HG03045 (cell line): Measurements from ENCODE around the gene JPH3.
"Not testable (repeated sequence)": the region's sequence is repeated elsewhere in the genome, so short reads cannot be mapped to it uniquely, and the experiment has no call there.

Experiments used
- ATAC-seq: cut with Tn5 transposase; IDR thresholded peaks from one replicate; pipeline ENCODE4 v1.9.1; 2021; ENCODE audit warnings: mild to moderate bottlenecking, moderate library complexity; ENCODE audit not compliant: unreplicated experiment

Gene JPH3

GRCh38 chr16:87677830-87678229 lies 75.5 kb downstream of the JPH3 start:
- ATAC-seq, result no peak

GRCh38 chr16:87678618-87679017 lies 76.3 kb downstream of the JPH3 start:
- ATAC-seq, result no peak

DNA sequence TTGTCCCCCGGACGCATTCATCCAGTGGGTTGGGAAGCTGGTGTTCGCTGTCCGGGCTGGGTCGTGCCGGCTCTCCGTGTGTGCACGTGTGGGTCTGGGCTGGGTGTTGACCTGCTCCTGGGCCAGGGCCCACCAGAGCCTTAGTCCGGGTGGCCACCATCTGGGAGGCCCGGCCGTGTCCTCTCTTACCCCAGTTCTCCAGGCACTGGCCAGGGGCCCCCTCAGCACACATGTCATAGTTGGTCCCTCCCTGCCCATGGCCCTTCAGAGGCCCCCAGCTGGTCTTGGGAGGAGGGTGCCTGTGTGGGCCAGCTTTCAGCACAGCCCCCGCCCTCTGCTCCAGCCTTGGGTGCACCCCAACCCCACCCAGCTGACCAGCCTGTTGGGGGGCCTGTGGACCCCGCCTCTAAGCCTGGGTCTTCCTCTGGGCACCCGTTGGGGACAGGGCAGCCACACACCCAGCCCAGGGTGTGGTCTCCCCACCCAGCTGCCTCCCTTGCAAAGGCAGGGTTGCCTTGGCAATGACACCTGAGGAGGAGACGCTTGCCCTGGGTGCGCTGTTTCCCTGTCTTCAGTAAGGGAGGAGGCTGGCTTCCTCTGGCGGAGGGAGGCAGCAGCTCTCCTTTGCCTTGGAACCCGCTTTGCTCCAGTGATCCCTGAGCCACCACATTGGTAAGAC lies 77.4 kb downstream of the JPH3 start:
- no peak for ATAC-seq

GRCh38 chr16:87680272-87680644 lies 78.0 kb downstream of the JPH3 start:
- ATAC-seq, result no peak

DNA sequence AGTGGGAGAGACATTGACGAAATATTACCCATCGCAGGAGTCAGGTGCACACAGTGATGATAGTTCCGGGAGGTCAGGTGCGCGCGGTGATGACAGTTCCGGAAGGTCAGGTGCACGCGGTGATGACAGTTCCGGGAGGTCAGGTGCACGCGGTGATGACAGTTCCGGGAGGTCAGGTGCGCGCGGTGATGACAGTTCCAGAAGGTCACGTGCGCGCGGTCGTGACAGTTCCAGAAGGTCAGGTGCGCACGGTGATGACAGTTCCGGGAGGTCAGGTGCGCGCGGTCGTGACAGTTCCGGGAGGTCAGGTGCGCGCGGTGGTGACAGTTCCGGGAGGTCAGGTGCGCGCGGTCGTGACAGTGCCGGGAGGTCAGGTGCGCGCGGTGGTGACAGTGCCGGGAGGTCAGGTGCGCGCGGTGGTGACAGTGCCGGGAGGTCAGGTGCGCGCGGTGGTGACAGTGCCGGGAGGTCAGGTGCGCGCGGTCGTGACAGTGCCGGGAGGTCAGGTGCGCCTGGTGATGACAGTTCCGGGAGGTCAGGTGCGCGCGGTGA lies 78.8 kb downstream of the JPH3 start:
- not testable (repeated sequence) for ATAC-seq

GRCh38 chr16:87681981-87682570 lies 79.8 kb downstream of the JPH3 start:
- ATAC-seq, result no peak

- ATAC-seq, result no peak
These were observed 80.6 kb downstream of the JPH3 start for GRCh38 chr16:87682852-87683399.

DNA sequence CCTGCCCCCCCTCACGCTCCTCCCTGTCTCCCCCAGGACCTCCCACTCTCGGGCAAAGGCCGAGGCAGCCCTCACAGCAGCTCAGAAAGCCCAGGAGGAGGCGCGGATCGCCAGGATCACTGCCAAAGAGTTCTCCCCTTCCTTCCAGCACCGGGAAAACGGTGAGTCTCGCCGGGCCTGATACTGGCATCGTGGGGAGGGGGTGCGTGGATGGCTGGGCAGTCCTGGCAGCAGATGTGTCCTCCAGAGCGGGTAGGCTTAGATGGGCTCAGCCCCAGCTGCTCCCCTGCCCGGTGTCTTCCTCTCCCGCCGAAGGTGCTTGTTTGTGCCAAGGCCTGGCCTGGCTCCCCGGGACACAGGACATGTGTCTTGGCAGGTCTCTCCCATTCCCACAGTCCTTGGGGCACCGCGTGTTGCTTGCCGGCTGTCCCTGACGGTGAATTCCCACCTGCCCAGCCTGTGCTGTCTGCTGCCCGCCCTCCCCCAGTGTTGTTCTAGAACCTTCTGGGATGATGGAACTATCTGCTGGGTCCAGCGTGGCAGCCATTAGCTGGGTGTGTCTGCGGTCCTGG lies 81.9 kb downstream of the JPH3 start:
- ATAC-seq, result no peak

GRCh38 chr16:87684711-87685404 lies 82.5 kb downstream of the JPH3 start:
- ATAC-seq, result no peak

DNA sequence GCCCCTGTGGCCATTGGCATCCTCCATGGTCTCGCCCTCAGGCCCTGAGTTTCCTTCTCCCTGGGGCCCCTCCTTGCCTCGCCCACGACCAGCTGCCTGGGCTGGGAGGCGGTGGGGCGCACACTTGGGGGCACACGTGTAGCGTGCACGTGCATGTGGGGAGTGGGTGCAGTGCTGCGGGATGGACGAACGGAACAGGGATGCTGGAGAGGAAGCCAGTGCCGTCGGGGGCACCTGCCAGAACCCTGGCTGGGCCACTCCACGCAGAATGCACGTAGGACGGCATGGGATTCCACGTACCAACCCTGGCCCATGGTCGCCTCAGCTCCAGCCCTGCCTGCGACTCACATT lies 83.1 kb downstream of the JPH3 start:
- ATAC-seq, result no peak

- no peak for ATAC-seq
These were observed 83.5 kb downstream of the JPH3 start for GRCh38 chr16:87685766-87686165.

- no peak for ATAC-seq
These were observed 84.4 kb downstream of the JPH3 start for GRCh38 chr16:87686697-87687096.

DNA sequence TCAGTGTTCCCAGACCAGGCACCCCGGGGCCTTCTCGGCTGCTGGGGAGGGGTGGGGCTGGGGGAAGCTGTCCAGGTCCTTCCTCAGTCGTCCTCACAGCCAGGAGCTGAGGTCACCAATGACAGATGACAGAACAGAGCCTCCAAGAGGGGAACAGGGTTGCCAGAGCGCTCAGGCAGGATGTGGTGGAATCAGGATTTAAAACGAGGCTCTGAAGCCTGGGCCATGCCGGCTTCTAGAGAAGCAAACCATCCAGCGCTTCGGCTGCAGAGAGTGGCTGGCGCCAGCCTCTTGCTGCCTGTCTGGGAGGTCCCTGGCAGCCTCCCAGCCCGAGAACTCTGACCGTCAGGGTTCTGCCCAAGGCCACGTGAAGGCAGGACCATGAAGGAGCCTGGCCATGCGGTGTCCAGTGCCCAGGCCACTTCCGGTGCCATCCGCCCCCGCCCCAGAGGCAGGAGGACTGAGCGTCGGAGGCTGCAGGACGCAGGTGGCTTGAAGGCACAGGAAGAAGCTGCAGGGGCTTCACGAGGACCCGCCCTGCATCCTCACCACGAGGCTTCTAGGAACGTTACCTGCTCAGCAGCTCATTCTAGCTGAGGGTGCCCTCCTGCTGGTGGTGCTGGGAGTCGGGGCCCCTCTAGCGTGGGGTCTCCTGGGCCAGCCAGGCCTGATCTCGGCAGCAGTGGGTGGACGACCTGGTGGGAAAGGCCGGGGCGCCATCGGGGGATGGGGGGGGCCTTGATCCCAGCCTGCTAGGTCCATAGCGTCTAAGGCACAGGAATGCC lies 85.0 kb downstream of the JPH3 start:
- ATAC-seq, result no peak

- ATAC-seq, result no peak
These were observed 85.8 kb downstream of the JPH3 start for GRCh38 chr16:87687998-87688529.

- no peak for ATAC-seq
These were observed 86.8 kb downstream of the JPH3 start for GRCh38 chr16:87688876-87689815.

DNA sequence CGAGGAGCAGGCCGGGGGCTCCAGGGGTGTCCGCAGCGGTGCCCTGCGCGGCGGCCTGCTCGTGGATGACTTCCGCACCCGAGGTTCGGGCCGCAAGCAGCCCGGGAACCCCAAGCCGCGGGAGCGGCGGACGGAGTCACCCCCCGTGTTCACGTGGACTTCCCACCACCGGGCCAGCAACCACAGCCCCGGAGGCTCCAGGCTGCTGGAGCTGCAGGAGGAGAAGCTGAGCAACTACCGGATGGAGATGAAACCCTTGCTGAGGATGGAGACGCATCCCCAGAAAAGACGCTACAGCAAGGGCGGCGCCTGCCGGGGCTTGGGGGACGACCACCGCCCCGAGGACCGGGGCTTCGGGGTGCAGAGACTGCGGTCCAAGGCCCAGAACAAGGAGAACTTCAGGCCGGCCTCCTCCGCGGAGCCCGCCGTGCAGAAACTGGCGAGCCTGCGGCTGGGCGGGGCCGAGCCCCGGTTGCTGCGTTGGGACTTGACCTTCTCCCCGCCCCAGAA lies 87.7 kb downstream of the JPH3 start:
- no peak for ATAC-seq

GRCh38 chr16:87690911-87691685 lies 88.8 kb downstream of the JPH3 start:
- no peak for ATAC-seq

DNA sequence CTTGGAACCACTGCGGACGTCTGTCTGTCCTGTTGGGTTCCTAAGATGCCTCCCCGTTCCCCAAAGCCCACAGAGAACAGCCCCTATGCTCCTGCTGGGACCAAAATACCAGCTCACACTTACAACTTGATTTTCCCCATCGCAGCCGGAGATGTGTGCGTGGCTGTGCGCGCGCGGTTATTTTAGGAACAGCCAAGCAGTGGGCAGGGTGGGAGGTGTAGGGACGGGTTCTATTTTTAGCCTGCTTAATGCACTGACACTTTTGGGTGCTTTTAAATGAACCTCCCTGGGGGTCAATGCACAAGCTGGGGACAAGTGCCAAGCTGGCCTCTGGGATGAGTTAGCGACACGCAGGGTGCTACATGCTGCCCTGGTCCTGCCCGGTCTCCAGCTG lies 89.4 kb downstream of the JPH3 start:
- ATAC-seq, result no peak
